Chondrocyte (in vitro differentiated cells): ENCODE results near the gene KDF1. TPM values are rescaled to one million over a fixed set of nuclear protein-coding genes. Genes with fewer than 3 reads are reported as not detected.

Experiments used
- DNase-seq: peaks from one replicate; pipeline ENCODE4 v3.0.0; 2021; ENCODE audit warnings: mixed read lengths, low spot score
- H3K27ac Mint-ChIP-seq: one replicate; pipeline ENCODE4 v1.8.0; 2021; ENCODE audit warnings: mild to moderate bottlenecking, moderate library complexity, mixed read lengths; ENCODE audit not compliant: unreplicated experiment
- H3K27me3 Mint-ChIP-seq: 2 replicates; pipeline ENCODE4 v1.8.0; 2021; ENCODE audit warnings: low read depth, mixed read lengths
- H3K36me3 Mint-ChIP-seq: 2 replicates; pipeline ENCODE4 v1.8.0; 2021; ENCODE audit warnings: low read depth, mixed read lengths
- H3K4me1 Mint-ChIP-seq: 2 replicates; pipeline ENCODE4 v1.8.0; 2021; ENCODE audit warnings: low read depth, mild to moderate bottlenecking, mixed read lengths
- H3K4me3 Mint-ChIP-seq: one replicate; pipeline ENCODE4 v1.8.0; 2021; ENCODE audit warnings: mild to moderate bottlenecking, moderate library complexity, mixed read lengths; ENCODE audit not compliant: unreplicated experiment
- H3K9me3 Mint-ChIP-seq: 2 replicates; pipeline ENCODE4 v1.8.0; 2021; ENCODE audit warnings: low read depth, mixed read lengths
- CTCF ChIP-seq: fragments of 200-600 bp; sonication (generic); IDR thresholded peaks from 2 replicates; pipeline ENCODE4 v1.5.0; 2021; ENCODE audit warnings: antibody characterized with exemption, mild to moderate bottlenecking, moderate library complexity
- total RNA-seq: library from RNA; stranded (reverse); gene quantifications from 3 replicates; pipeline ENCODE4 v1.2.1, GENCODE V29; 2021

Gene KDF1
- total RNA-seq, 1 donor from 2014 or later, result not detected

GRCh38 chr1:26953374-26953773 is 6.9 kb downstream of the KDF1 start:
- no peak for DNase-seq
- H3K4me3 Mint-ChIP-seq, result no peak overlapping the region
- no peak overlapping the region for H3K27ac Mint-ChIP-seq
- H3K4me1 Mint-ChIP-seq, result no peaks in the 10 kb centered on the region
- H3K9me3 Mint-ChIP-seq, result peaks cover 11% of the 10 kb centered on the region
- no peak for TF ChIP-seq CTCF
- H3K36me3 Mint-ChIP-seq, result peaks cover 7% of the 10 kb centered on the region
- H3K27me3 Mint-ChIP-seq, result peaks cover 8% of the 10 kb centered on the region

GRCh38 chr1:26951821-26952497 is 8.3 kb downstream of the KDF1 start:
- Mint-ChIP-seq H3K27me3 (peaks cover 2% of the 10 kb centered on the region), H3K9me3 (peaks cover 11% of the 10 kb centered on the region), H3K4me1 (no peaks in the 10 kb centered on the region), H3K27ac (no peak overlapping the region), H3K4me3 (no peak overlapping the region), H3K36me3 (peaks cover 7% of the 10 kb centered on the region)
- no peak for DNase-seq
- no peak for TF ChIP-seq CTCF

GRCh38 chr1:26951216-26951615 is 9.1 kb downstream of the KDF1 start:
- TF ChIP-seq CTCF, result no peak
- H3K4me1 Mint-ChIP-seq, result no peaks in the 10 kb centered on the region
- no peak overlapping the region for H3K4me3 Mint-ChIP-seq
- no peak overlapping the region for H3K27ac Mint-ChIP-seq
- H3K27me3 Mint-ChIP-seq, result peaks cover 2% of the 10 kb centered on the region
- no peak for DNase-seq
- peaks cover 6% of the 10 kb centered on the region for H3K9me3 Mint-ChIP-seq
- peaks cover 5% of the 10 kb centered on the region for H3K36me3 Mint-ChIP-seq

- Mint-ChIP-seq H3K27me3 (peaks cover 2% of the 10 kb centered on the region), H3K36me3 (peaks cover 9% of the 10 kb centered on the region), H3K9me3 (no peaks in the 10 kb centered on the region), H3K27ac (no peak overlapping the region), H3K4me1 (no peaks in the 10 kb centered on the region), H3K4me3 (no peak overlapping the region)
- DNase-seq, result no peak
- no peak for TF ChIP-seq CTCF
Observed at GRCh38 chr1:26950602-26951001, 9.7 kb downstream of the KDF1 start.

GRCh38 chr1:26949926-26950319 is 10.3 kb downstream of the KDF1 start:
- DNase-seq, result no peak
- H3K4me3 Mint-ChIP-seq, result no peak overlapping the region
- TF ChIP-seq CTCF, result no peak
- peaks cover 2% of the 10 kb centered on the region for H3K27me3 Mint-ChIP-seq
- no peak overlapping the region for H3K27ac Mint-ChIP-seq
- H3K36me3 Mint-ChIP-seq, result peaks cover 15% of the 10 kb centered on the region
- no peaks in the 10 kb centered on the region for H3K9me3 Mint-ChIP-seq
- H3K4me1 Mint-ChIP-seq, result no peaks in the 10 kb centered on the region
